ENCODE measurements around the gene RPL37A.

RPL37A gene

GRCh38 chr2:216465579-216466195, 33.0 kb upstream of the RPL37A start:
- ChIA-PET CTCF (no interaction called here), POLR2A (interaction anchor here (1.0 kb wide), 1 partner anchor 33 kb away, joined by 3 read pairs; the partner anchor contains the start of gene RPL37A)
- no peak for DNase-seq (ENCODE audit: extremely low spot score)
- TF ChIP-seq TARDBP (IDR thresholded peaks at IDR 0.05) (no peak), SP1 (IDR thresholded peaks at IDR 0.05) (no peak), NFRKB (IDR thresholded peaks at IDR 0.05) (no peak), FOXM1 (IDR thresholded peaks at IDR 0.05; ENCODE audit: borderline replicate concordance) (no peak), FOXK2 (IDR thresholded peaks at IDR 0.05) (no peak), PKNOX1 (IDR thresholded peaks at IDR 0.05) (no peak), CTBP1 (IDR thresholded peaks at IDR 0.05; ENCODE audit: borderline replicate concordance) (no peak), LEF1 (IDR thresholded peaks at IDR 0.05; ENCODE audit: borderline replicate concordance) (no peak), ARNT (IDR thresholded peaks at IDR 0.05) (no peak), BHLHE40 (IDR thresholded peaks at IDR 0.05; ENCODE audit: borderline replicate concordance) (no peak), FOXA1 (IDR thresholded peaks at IDR 0.05) (no peak)

- ChIA-PET POLR2A (interaction anchor here (1.9 kb wide), 1 partner anchor 31 kb away, joined by 8 read pairs; the partner anchor contains the start of gene RPL37A), CTCF (no interaction called here)
- TF ChIP-seq SUZ12 (IDR thresholded peaks at IDR 0.05) (no peak), ARNT (IDR thresholded peaks at IDR 0.05) (no peak), FOXK2 (IDR thresholded peaks at IDR 0.05) (no peak), FOXM1 (IDR thresholded peaks at IDR 0.05; ENCODE audit: borderline replicate concordance) (no peak), CTBP1 (IDR thresholded peaks at IDR 0.05; ENCODE audit: borderline replicate concordance) (no peak), PKNOX1 (IDR thresholded peaks at IDR 0.05) (no peak), TARDBP (IDR thresholded peaks at IDR 0.05) (no peak), ELF4 (IDR thresholded peaks at IDR 0.05) (no peak), L3MBTL2 (conservative IDR thresholded peaks at IDR 0.05) (no peak)
- DNase-seq (ENCODE audit: extremely low spot score) = no peak
These were observed 30.8 kb upstream of the RPL37A start for GRCh38 chr2:216467845-216468244.

GRCh38 chr2:216469661-216470060, 29.0 kb upstream of the RPL37A start:
- ChIA-PET POLR2A (interaction anchor here (1.1 kb wide), 1 partner anchor 29 kb away, joined by 9 read pairs; the partner anchor contains the start of gene RPL37A), CTCF (interaction anchor here (0.7 kb wide), 1 partner anchor 35 kb away, joined by 8 read pairs; no protein-coding TSS in a partner anchor)
- TF ChIP-seq FOXA1 (IDR thresholded peaks at IDR 0.05) = no peak
- TF ChIP-seq PKNOX1 (IDR thresholded peaks at IDR 0.05) = no peak
- TF ChIP-seq CTBP1 (IDR thresholded peaks at IDR 0.05; ENCODE audit: borderline replicate concordance) = no peak
- TF ChIP-seq HDGF (IDR thresholded peaks at IDR 0.05; ENCODE audit: borderline replicate concordance) = no peak
- TF ChIP-seq SUZ12 (IDR thresholded peaks at IDR 0.05) = no peak
- TF ChIP-seq FOXK2 (IDR thresholded peaks at IDR 0.05) = no peak
- TF ChIP-seq TARDBP (IDR thresholded peaks at IDR 0.05) = no peak
- TF ChIP-seq BHLHE40 (IDR thresholded peaks at IDR 0.05; ENCODE audit: borderline replicate concordance) = no peak
- TF ChIP-seq ELF4 (IDR thresholded peaks at IDR 0.05) = no peak
- no peak for TF ChIP-seq SP1 (IDR thresholded peaks at IDR 0.05)
- no peak for TF ChIP-seq NFRKB (IDR thresholded peaks at IDR 0.05)
- DNase-seq (ENCODE audit: extremely low spot score) = no peak

GRCh38 chr2:216473187-216473586, 25.5 kb upstream of the RPL37A start:
- TF ChIP-seq ELF4 (IDR thresholded peaks at IDR 0.05) (no peak), NFRKB (IDR thresholded peaks at IDR 0.05) (no peak), SP1 (IDR thresholded peaks at IDR 0.05) (no peak), HDGF (IDR thresholded peaks at IDR 0.05; ENCODE audit: borderline replicate concordance) (no peak), L3MBTL2 (conservative IDR thresholded peaks at IDR 0.05) (no peak), ZNF384 (IDR thresholded peaks at IDR 0.05) (no peak), PKNOX1 (IDR thresholded peaks at IDR 0.05) (no peak)
- CTCF ChIA-PET = no interaction called here
- POLR2A ChIA-PET = no interaction called here
- no peak for DNase-seq (ENCODE audit: extremely low spot score)

GRCh38 chr2:216474925-216475670, 23.5 kb upstream of the RPL37A start:
- no peak for DNase-seq (ENCODE audit: extremely low spot score)
- ChIA-PET CTCF (no interaction called here), POLR2A (no interaction called here)
- TF ChIP-seq BHLHE40 (IDR thresholded peaks at IDR 0.05; ENCODE audit: borderline replicate concordance) = no peak
- TF ChIP-seq HDGF (IDR thresholded peaks at IDR 0.05; ENCODE audit: borderline replicate concordance) = no peak
- TF ChIP-seq ARNT (IDR thresholded peaks at IDR 0.05) = no peak
- TF ChIP-seq ELF4 (IDR thresholded peaks at IDR 0.05) = no peak
- TF ChIP-seq SUZ12 (IDR thresholded peaks at IDR 0.05) = no peak
- no peak for TF ChIP-seq ZNF384 (IDR thresholded peaks at IDR 0.05)
- no peak for TF ChIP-seq PKNOX1 (IDR thresholded peaks at IDR 0.05)
- no peak for TF ChIP-seq SP1 (IDR thresholded peaks at IDR 0.05)
- no peak for TF ChIP-seq LEF1 (IDR thresholded peaks at IDR 0.05; ENCODE audit: borderline replicate concordance)
- TF ChIP-seq L3MBTL2 (conservative IDR thresholded peaks at IDR 0.05) = no peak
- TF ChIP-seq TARDBP (IDR thresholded peaks at IDR 0.05) = no peak
- TF ChIP-seq FOXA1 (IDR thresholded peaks at IDR 0.05) = no peak
- no peak for TF ChIP-seq NFRKB (IDR thresholded peaks at IDR 0.05)
- TF ChIP-seq FOXM1 (IDR thresholded peaks at IDR 0.05; ENCODE audit: borderline replicate concordance) = no peak
- TF ChIP-seq CTBP1 (IDR thresholded peaks at IDR 0.05; ENCODE audit: borderline replicate concordance) = no peak
- TF ChIP-seq FOXK2 (IDR thresholded peaks at IDR 0.05) = no peak

Data from HEK293T (cell line).